Stimulated activated CD4-positive, alpha-beta T cell treated with anti-CD3 and anti-CD28 coated beads, Interleukin-4, amount 100 ng/mL, for 48 hours (primary cell): ENCODE results near the gene ASIC2.

Experiments
- DNase-seq, 2 donors: peaks; one replicate each; pipeline ENCODE4 v3.0.0-alpha.2; 2020; ENCODE audit warnings: low read depth in 2 of 2

Gene ASIC2

DNA sequence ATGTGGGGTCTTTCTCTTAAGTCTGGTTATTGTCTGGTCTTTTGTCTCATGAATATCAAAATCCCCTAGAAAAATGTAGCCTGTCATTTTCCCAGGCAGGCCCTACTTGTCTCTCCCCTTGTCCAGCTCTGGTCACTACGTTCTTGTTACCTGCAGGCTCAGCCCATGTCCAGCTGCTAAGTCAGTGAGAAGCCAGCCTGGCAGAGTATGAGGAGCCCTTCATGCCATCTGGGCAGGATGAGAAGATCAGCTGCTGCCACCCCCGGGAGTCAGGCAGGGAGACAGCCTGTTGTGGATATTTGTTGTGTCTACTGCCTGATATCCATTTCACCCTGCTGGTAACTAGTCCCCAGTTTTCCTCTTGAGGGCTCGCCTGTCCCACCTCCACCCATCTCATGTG is 88.9 kb downstream of the ASIC2 start:
- no peak for DNase-seq

DNA sequence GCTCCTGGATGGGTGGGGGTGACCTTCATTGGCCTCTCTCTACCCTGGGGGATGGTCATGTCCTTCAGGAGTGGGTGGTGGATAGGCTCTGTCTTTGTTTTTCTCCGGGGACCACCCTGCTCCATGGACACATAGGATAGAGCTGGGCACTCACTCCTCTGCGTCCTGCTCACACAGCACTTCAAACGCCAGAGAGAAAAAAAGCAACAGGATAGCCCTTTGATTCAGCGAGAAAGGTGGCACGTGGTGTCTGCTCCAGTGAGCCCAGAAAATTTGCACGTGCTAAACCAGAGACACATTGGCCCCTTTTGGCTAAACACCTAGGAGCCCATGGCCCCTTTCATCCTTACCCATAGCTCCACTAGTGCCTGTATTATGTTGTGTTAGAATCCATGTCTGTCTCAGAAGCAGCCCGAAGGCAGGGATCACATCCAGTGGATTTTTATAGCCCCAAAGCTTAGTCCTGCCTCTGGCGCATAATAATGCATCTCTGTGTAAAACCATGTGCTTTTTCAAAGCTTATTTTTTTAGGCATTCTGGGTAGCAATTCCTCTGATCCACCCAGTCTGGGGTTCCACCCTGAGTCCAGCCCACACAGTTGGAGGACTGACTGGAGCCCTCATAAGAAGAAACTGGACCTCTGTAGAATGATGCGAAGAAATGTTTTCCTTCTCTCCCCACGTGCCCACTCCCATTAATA is 90.1 kb downstream of the ASIC2 start:
- no peak for DNase-seq

DNA sequence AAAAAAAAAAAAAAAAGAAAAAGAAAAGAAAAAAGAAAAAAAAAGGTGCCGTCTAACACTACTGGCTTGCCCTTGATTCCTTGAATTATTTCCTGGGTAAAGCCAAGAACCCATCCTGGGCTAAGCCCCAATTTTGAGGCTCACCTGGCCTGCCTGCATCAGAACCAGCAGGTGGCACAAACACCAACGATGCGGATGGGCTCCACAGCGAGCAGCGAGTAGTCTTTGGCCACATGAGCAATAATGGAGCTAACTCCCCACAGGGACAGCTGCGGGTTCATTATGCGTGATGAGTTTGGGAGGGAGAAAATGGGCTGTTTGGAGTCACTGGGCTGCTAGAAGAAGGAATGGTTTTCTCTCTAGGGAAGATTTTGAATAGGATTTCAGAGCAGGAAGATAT is 91.1 kb downstream of the ASIC2 start:
- DNase-seq, result no peak

DNA sequence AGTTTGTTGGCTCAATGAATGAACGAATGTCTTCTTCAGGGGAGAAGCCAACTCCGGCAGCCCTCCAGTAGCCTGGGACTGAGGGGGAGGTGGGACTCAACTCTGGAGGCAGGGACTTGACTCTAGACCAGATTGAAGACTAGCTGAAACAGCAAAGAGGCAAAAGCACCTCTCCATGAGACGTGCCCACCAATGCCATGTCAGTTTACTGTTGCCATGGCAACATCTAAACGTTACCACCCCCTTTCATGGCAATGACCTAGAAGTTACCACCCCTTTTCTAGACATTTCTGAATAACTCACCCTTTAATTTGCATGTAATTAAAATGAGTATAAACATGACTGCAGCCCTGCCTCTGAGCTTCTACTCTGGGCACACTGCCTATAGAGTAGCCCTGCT is 91.8 kb downstream of the ASIC2 start:
- DNase-seq, result no peak

DNA sequence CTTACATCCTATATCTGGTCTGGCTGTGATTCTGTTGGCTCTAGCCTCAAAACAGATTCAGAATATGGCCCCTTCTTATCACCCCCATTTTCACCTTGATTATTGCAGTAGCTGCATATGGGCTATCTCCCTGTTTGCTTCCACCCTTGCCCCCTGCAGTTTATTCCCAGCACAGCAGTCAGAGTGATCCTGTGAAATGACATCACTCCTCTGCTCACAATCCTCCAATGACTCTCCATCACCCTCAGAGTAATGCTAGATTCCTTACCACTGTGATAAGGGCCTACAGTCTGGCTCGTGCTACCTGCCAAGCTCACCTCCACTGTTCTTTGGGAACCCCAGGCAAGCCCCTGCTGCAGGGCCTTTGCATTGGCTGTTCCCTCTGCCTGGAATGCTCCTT is 92.5 kb downstream of the ASIC2 start:
- DNase-seq, result no peak

DNA sequence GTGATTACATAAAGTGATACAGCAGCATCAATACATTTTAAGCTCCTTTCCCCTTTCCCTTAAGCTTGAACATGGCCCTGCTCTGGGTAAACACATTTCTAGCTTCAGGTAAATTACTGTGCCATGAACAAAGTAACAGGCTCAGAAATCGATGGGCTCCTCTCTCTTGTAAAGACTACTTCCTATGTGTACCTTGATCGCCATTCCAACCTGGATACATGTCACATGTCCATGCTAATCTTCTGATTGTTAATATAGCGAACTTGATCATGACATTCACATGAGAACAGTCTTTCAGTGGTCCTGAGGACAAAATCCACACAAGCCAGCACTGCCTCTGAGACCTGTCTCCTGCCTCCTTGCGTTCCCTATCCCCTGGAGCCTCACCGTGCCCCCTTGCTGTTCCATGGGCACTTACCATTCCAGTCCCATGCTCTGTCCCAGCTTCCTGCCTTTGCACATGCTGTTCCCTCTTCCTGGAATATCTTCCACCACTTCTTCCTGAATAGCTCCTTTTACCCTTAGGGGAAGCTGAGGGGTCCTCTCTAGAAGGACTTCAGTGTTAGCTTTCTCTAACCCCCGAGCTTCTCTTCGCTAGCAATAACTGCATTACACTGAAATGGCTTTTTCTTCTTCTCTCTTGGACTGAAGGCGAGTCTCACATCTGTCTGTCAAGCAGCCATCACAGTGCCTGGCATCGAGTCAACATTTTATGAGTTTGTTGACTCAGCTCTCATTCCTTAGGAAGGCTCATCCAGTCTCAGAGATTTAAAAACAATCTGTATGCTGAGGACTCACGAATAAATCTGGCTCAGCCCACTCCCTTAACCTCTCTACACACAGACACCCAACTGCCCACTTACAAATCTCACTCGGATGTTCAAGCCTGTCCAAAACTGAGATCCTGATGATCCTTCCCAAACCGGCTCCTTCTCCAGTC is 93.3 kb downstream of the ASIC2 start:
- no peak for DNase-seq

DNA sequence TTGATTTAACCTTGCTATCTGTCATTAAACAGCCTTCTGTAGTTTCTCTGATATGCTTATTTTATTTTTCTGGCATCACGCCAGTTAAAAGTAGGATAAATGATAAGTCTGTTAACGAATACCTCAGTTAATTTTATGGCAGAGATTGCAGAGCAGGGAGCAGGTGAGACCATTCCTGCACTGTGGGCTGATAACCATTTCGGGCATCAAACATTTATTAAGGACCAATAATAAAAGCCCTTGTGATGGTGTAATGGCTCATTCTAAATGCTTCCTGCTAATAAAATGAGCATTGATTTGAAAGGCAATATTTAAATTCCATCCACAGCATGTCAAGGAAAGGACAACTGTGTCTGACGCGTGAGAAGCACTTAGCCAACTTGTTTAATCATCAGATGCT is 94.1 kb downstream of the ASIC2 start:
- no peak for DNase-seq

DNA sequence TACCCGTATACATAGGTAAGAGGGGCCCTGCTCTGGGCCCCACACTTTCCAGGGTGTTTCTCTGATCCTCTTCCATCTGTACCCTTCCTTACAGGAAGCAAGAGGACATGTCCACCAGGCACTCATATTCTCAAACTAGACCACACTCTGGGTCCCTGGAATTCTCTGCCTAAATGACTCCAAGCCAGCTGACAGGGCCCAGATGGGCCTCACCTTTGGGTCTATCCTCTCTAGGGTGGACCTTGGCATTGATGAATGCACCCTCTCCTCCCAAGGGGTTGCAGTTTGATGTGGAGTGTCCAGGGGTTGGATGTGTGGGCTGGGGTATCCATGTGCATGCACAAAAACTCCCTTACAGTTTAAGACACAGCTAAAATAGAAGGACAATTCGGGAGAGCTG is 95.8 kb downstream of the ASIC2 start:
- no peak for DNase-seq

DNA sequence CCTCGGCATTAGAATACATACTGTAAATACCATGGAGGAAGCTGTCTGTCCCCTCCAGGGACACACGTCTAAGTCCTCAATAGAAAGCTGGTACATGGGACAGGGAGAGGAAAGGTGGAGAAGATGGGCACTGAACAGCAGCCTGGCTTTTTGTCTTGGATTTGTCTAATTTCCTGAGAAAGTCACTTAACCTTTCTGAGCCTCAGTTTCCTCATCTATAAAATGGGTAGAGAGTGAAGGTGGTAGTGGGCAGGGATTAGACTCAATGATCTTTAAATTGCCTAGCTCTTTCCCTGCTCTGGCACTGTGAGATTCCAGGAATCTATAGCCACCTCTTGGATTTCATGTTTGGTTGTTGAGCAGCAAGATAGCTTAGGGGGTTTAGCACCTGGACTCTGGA is 96.2 kb downstream of the ASIC2 start:
- no peak for DNase-seq

DNA sequence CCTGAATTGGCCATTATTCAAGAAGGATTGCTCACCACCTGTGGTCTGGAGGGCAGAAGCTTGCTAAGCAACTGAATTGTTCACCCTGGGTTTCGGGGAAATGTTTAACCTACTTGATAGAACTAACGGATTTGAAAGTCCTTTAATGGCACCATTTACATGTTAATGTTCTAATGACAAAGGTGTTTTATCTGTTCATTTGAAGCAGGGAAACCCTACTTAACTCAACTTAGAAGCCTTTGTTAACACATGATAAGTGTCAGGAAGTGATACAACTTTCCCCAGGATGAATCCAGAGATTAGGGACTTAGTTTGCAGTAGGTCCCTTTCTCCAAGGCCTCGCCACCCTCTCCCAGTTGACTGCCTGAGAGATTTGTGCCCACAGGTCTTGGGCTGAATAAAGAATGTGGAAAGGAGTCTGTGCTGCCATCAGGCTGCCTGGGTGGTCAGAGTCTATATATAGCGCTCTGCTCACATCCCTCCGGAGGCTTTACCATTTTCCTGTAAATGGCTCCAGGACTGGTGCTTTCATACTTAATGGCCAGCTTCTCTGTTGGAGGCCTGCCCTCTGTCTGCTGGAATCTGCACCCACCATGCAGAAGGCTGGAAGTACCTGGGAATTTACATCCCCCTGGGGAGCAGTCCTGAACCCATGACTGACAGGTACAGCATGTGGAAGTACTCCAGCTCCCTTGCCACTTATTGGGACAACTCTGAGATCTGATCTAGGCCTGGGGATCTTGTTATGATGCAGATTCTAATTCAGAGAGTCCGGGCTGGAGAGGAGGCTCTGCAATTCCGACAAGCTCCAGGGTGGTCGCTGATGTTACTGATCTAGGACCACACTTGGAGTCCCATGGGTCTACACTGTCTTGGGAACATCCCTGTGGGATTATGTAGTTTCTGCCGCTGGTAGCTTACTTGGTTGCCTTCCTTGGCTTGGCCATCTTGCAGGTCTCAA is 99.9 kb downstream of the ASIC2 start:
- no peak for DNase-seq

DNA sequence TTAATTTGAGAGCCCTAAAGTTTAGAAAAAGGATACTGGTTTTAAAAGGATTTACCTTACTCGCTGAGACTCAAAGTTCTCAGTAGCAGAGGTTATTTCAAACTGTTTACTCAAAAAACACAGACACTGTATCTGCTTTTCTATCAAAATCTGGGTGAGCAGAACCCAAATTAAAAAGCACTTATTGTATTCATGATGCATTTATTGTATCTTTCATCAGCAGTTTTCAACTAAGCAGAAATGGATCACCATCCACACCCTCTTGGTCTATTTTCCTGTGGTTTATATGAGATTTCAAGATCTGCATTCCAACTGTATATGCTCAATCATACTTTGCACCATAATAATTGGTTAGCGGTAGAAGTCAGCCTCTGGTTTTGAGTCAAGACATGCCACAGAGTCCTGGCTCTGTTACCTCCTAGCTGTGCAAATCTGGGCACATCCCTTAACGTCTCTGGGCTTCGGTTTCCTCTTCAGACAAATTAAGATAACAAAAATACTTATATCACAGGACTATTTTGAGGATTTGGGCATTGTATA is 109.5 kb downstream of the ASIC2 start:
- DNase-seq, result no peak

DNA sequence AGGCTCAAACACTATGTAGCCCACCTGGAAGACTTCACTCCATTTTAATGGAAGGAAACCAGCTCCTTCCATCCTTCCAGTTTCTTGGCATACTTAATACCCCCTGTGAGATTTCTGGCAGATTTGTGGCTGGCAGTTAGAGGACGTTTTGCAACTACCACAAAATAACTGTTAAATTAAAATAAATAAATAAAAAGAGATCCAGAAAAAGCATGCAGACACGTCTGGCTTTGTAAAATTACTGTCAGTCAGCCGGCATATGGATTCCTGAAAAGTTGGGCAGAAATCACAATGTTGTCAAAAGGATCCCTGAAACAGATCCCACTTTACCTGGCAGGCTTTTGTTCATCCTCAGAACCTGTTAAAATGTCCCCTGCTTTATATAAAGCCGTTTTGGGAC is 113.9 kb downstream of the ASIC2 start:
- no peak for DNase-seq

DNA sequence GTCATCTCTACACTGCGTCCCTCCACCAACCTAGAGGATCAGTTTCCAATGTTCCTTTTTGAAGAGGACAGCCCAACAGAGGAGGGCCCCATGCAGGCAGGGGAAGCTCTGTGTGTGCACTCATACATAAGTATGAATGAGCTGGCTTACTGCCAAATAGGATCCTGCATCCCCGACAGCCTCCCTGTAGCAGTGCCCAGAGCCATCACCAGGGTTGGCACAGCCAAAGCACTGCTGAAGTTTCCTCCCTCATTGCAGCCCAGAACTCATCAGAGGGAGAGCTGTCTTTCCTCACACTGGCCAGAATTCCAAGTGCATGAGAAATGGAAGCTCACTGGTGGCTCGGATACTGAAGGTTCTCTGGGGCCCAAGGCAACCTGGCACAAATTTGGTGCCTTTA is 114.4 kb downstream of the ASIC2 start:
- no peak for DNase-seq

DNA sequence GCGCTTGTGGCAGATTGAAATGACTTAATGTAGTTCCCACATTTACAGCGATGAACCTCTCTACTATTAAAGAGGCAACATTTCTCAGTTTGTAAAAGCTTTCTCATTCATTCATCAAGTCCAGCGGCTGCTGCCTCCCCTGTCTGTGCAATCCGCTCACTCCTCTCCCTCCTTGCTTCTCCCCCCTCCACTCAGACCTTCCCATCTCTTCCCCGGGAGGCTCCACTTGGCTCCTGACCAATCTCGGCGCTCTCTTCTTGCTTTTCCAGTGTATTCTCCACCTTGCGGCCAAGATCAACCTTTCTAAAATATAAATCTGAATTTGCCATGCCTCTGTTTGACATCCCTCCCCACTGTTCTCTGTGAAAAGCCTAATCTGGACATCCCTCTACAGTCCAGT is 117.5 kb downstream of the ASIC2 start:
- no peak for DNase-seq

DNA sequence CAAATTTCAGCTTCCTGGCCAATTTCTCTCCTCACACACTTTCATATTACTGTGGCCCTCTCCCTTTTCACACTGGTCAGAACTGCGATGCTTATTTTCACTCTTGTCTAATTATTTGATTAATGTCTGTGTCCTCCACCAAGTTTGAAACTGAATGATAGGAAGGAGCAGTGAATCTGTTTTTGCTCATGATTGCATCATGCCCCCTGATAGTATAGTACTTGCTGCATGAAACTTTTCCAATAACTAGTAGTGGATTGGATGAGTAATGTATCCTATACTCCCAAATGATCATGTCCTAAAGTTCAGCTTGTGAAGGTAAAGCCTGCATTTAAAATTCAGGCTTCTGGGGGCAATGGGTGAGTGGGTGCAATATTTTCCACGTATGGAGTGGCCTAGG is 121.2 kb downstream of the ASIC2 start:
- DNase-seq, result no peak

DNA sequence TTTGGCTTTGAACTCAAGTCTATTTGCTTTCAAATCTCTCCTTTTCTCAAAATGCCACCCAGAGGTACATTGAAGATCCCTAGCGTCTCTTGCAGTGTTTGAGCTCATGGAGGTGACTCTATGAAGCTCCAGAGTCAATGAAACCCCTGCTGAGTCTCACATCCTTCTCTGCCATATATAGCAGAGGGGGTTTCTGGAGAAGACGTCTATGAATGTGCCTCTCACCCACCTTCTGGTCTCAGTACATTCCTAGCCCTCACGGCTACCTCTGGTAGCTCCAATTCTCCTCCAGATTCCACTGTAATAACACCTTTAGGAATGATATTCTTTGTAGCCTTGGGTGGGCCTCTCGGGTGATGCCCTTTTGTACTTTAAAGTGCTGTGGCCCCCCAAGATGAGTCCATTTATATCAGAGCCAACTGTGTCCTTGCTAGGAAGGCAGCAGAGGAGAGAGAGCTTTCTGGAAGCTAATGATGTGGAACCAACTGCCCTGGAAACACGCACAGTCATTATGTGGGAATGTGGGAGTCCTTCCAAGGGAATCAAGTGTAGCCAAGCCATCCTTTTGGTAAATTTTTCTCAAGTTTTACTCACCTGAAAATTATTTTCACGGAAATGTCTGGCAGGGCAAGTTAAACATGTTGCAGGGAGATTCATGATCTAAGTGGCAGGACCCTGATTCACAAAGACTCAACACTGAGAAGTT is 123.4 kb downstream of the ASIC2 start:
- no peak for DNase-seq

DNA sequence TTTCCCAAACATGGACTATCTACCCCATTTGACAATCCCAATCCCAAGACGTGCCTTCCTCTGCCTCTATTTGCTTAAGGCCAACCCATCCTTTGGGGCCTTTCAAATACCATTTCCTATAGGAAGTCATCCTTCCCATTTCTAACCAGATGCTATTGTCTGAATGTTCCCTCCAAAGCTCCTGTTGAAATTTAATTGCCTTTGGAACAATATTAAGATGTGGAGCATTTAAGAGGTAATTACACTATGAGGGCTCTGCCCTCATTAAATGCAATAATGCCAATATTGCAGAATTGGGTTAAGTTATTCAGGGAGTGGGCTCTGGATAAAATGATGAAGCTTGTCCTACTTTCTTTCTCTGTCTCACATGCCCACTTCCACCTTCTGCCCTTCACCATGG is 125.4 kb downstream of the ASIC2 start:
- no peak for DNase-seq

DNA sequence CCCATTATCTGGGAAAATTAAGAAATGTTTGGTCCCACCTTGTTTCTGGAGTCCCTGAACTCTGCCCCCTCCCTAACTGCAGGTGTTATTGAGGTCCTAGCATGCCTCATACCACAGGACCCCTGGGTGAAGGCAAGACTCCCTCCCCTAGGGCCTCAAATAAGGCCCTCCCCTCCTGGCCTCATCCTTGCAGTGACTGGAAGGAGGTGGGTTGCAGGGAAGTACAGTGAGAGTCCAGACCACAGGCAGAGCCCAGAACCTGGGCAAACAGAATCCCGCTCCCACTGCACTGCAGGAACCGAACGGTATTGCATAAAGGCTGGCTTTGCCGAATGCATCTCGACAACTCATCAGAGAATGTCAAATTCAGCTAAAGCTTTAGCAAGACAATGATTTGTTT is 126.6 kb downstream of the ASIC2 start:
- DNase-seq, result no peak

DNA sequence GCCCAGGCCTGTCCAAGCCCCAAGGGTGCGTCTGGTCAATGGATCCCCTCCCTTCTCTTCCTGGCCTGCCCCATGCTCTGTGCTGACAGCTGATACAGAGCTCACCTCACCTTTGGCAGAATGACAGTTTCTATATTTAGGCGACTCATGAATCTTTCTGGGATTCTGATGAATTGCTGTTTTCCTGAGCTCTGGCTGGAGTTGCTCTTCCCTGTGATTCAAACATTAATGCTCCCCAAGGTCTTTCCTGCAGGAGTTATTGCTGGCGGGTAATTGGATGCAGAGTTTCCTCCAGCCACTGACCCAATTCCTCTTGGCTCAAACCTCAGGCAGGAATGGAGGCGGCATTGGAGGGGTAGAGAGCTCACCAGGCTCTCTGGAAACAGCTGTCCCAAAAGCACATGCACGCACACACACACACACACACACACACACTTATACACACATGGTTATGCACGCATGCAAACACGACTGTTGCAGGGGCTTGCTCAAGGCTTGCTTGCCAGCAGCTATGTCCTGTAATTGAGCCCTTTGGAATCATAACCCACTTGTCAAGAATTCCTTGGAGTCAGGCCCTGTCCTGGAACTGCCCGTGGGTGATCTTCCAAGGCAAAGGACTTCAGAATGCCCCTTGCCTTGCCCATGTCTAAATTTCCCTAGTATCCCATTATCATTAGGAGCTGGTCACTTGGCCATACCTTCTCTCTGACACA is 128.8 kb downstream of the ASIC2 start:
- DNase-seq, result no peak

DNA sequence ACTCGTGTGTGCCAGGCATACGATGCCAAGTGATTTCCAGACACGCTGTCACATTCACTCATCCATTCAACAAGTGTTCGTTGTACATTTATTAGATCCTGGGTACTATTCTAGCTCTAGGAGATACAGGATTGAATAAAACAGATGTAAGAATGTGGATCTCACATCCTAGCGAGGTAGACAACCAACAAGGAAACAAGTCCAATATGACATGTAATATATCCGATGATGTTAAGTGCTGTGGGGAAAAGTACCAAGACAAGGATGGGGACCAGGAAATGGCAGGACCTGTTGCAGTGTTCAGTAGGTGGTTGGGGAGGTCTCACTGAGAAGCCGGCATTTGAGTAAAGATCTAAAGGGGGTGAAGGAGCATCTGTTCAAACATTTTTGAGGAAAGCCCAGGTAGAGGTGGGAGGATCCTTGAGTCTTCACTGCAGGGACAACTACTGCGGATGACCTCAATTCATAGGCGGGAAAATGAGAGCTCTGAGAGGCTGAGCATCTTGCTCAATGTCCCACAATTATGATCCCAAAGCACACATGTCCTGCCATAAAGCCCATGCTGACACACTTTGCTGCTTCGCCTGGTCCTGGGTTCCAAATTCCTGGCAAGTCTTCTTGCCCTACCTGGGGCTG is 129.4 kb downstream of the ASIC2 start:
- DNase-seq, result no peak
